ENCODE data around the gene MSX2. TPM values are rescaled to one million over a fixed set of nuclear protein-coding genes. Genes with fewer than 3 reads are reported as not detected.

Gene MSX2
- total and polyA plus RNA-seq, 2 donors (not counting 1 experiment from before 2014, with no cell fraction given) = not detected

GRCh38 chr5:174680901-174681565 lies 43.3 kb upstream of the MSX2 start:
- H3K79me2 ChIP-seq (ENCODE audit: control insufficient read depth, insufficient read depth, low read length) = no peaks in the 10 kb centered on the region
- no peak for TF ChIP-seq EZH2 (IDR thresholded peaks at IDR 0.05; ENCODE audit: borderline replicate concordance, insufficient read depth, low read depth, low read length, poor library complexity, severe bottlenecking)
- TF ChIP-seq, protein P1, sequence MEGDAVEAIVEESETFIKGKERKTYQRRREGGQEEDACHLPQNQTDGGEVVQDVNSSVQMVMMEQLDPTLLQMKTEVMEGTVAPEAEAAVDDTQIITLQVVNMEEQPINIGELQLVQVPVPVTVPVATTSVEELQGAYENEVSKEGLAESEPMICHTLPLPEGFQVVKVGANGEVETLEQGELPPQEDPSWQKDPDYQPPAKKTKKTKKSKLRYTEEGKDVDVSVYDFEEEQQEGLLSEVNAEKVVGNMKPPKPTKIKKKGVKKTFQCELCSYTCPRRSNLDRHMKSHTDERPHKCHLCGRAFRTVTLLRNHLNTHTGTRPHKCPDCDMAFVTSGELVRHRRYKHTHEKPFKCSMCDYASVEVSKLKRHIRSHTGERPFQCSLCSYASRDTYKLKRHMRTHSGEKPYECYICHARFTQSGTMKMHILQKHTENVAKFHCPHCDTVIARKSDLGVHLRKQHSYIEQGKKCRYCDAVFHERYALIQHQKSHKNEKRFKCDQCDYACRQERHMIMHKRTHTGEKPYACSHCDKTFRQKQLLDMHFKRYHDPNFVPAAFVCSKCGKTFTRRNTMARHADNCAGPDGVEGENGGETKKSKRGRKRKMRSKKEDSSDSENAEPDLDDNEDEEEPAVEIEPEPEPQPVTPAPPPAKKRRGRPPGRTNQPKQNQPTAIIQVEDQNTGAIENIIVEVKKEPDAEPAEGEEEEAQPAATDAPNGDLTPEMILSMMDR (IDR thresholded peaks at IDR 0.05) = no peak
- H3K4me2 ChIP-seq (replicated peaks; ENCODE audit: low read depth, low read length, poor library complexity, severe bottlenecking) = no peak overlapping the region
- no peaks in the 10 kb centered on the region for H4K20me1 ChIP-seq (ENCODE audit: control insufficient read depth, insufficient read depth, low read length, poor library complexity, severe bottlenecking)
- no peak overlapping the region for H3K4me3 ChIP-seq (ENCODE audit: control extremely low read depth in 1 of 5, extremely low read depth in 1 of 5, insufficient read depth in 1 of 5, low read depth in 2 of 5, low read length in 4 of 5)
- peaks cover 6% of the 10 kb centered on the region for H3K9me3 Mint-ChIP-seq (ENCODE audit: insufficient read depth)
- H3K36me3 ChIP-seq (replicated peaks in 1 of 2; ENCODE audit: control extremely low read depth in 1 of 2, control insufficient read depth in 1 of 2, extremely low read depth in 1 of 2, insufficient read depth in 2 of 2, low read length in 1 of 2) = no peaks in the 10 kb centered on the region
- peaks cover 4% of the 10 kb centered on the region for H3K27me3 Mint-ChIP-seq
- no peak overlapping the region for H2AFZ ChIP-seq (ENCODE audit: insufficient read depth, low read depth, low read length, poor library complexity, severe bottlenecking)
- ATAC-seq (ENCODE audit: low read depth) = no peak
- H3K27me3 ChIP-seq (replicated peaks in 1 of 4; ENCODE audit: control extremely low read depth in 1 of 4, control insufficient read depth in 3 of 4, insufficient read depth in 4 of 4, low read length in 3 of 4) = no peaks in the 10 kb centered on the region
- peaks cover 1 to 8% (median 3%) of the 10 kb centered on the region in 3 donors for H3K9me3 ChIP-seq (ENCODE audit: control extremely low read depth in 1 of 3, control insufficient read depth in 2 of 3, insufficient read depth in 1 of 3, low read length in 2 of 3)
- ChIA-PET POLR2A (no interaction called here), CTCF (no interaction called here)
- no peak for DNase-seq
- H3K27ac Mint-ChIP-seq = no peak overlapping the region
- H3K9ac ChIP-seq (ENCODE audit: low read length) = no peak overlapping the region
- no peaks in the 10 kb centered on the region for H3K4me1 Mint-ChIP-seq
- 80% methylated on average over 2 of the region's 7 CpGs for WGBS (ENCODE audit: insufficient coverage)
- no peaks in the 10 kb centered on the region for H3K4me1 ChIP-seq (ENCODE audit: control insufficient read depth in 2 of 2, insufficient read depth in 2 of 2, low read length in 2 of 2)
- no peak overlapping the region for H3K27ac ChIP-seq (ENCODE audit: low read length in 2 of 2)
- H3K4me3 Mint-ChIP-seq = no peak overlapping the region
- intact Hi-C loops (cut with micrococcal nuclease) = no loop called here

- Mint-ChIP-seq H3K4me1 (peaks cover 3% of the 10 kb centered on the region), H3K9me3 (ENCODE audit: insufficient read depth) (peaks cover 4% of the 10 kb centered on the region), H3K4me3 (no peak overlapping the region), H3K27me3 (peaks cover 38% of the 10 kb centered on the region), H3K27ac (no peak overlapping the region)
- no peak for DNase-seq
- Histone ChIP-seq H3K27ac (ENCODE audit: low read length in 2 of 2) (no peak overlapping the region), H3K4me3 (ENCODE audit: control extremely low read depth in 1 of 5, extremely low read depth in 1 of 5, insufficient read depth in 1 of 5, low read depth in 2 of 5, low read length in 4 of 5) (no peak overlapping the region), H3K27me3 (replicated peaks in 1 of 4; ENCODE audit: control extremely low read depth in 1 of 4, control insufficient read depth in 3 of 4, insufficient read depth in 4 of 4, low read length in 3 of 4) (peaks cover 0 to 21% (median 15%) of the 10 kb centered on the region in 4 experiments), H3K9me3 (ENCODE audit: control extremely low read depth in 1 of 3, control insufficient read depth in 2 of 3, insufficient read depth in 1 of 3, low read length in 2 of 3) (peaks cover 0 to 4% (median 3%) of the 10 kb centered on the region in 3 donors), H3K9ac (ENCODE audit: low read length) (no peak overlapping the region), H2AFZ (ENCODE audit: insufficient read depth, low read depth, low read length, poor library complexity, severe bottlenecking) (no peak overlapping the region), H3K79me2 (ENCODE audit: control insufficient read depth, insufficient read depth, low read length) (no peaks in the 10 kb centered on the region), H3K36me3 (replicated peaks in 1 of 2; ENCODE audit: control extremely low read depth in 1 of 2, control insufficient read depth in 1 of 2, extremely low read depth in 1 of 2, insufficient read depth in 2 of 2, low read length in 1 of 2) (no peaks in the 10 kb centered on the region), H3K4me1 (ENCODE audit: control insufficient read depth in 2 of 2, insufficient read depth in 2 of 2, low read length in 2 of 2) (peaks cover 0 to 3% of the 10 kb centered on the region in 2 donors), H4K20me1 (ENCODE audit: control insufficient read depth, insufficient read depth, low read length, poor library complexity, severe bottlenecking) (no peaks in the 10 kb centered on the region), H3K4me2 (replicated peaks; ENCODE audit: low read depth, low read length, poor library complexity, severe bottlenecking) (no peak overlapping the region)
- ATAC-seq (ENCODE audit: low read depth) = no peak
- TF ChIP-seq, protein P1 (IDR thresholded peaks at IDR 0.05) = no peak
- CTCF ChIA-PET = no interaction called here
- POLR2A ChIA-PET = no interaction called here
- intact Hi-C loops (cut with micrococcal nuclease) = no loop called here
Measured at GRCh38 chr5:174687503-174687902, 36.9 kb upstream of the MSX2 start.
